Measurements from ENCODE around the gene HCN4.

DNA sequence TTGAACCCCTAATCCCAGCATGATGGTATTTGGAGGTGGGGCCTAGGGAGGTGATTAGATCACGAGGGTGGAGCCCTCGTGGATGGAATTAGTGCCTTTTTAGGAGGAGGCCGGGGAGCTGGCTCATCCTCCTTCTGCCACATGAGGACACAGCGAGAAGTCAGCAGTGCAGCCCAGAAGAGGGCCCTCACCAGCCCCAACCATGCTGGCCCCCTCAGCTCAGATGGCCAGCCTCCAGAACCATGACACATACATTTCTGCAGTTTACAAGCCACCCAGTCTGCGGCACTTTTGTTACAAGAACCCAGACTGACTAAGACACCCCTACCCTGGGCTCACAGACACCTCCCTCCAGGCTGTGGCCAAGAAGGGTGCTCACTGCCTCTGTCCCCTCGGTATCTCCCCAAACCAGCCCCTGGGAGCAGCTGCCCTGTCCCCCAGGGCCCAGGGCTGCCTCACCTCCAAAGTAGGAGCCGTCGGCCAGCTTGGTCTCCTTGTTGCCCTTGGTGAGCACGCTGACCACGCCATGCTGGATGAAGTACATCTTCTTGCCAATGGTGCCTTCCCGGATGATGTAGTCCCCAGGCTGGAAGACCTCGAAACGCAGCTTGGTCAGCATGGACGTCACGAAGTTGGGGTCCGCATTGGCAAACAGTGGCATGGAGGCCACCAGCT is 44.1 kb downstream of the HCN4 start:
- TF ChIP-seq CTCF (IDR thresholded peaks at IDR 0.05) (no peak), POLR2A (IDR thresholded peaks at IDR 0.05) (no peak), EP300 (IDR thresholded peaks at IDR 0.05) (no peak)

Measured in tibial nerve (tissue), 4 donors.